Endodermal cell (in vitro differentiated cells): ENCODE measurements around the gene CLEC10A. TPM values are rescaled to one million over a fixed set of nuclear protein-coding genes. Genes with fewer than 3 reads are reported as not detected.
A peak's percentile ranks its signal among the peaks of the same experiment; 100 is the strongest.
"Not testable (repeated sequence)": the region's sequence is repeated elsewhere in the genome, so short reads cannot be mapped to it uniquely, and the experiment has no call there.

Experiments
- DNase-seq: peaks from one replicate; pipeline ENCODE4 v3.0.0-alpha.2; 2017
- H3K27ac ChIP-seq: 2 replicates; pipeline ENCODE4 v1.5.1; 2013; ENCODE audit warnings: mild to moderate bottlenecking, low read depth, low read length, moderate library complexity
- H3K27me3 ChIP-seq: 2 replicates; pipeline ENCODE4 v1.6.1; 2013; ENCODE audit warnings: mild to moderate bottlenecking, low read length, moderate library complexity; ENCODE audit not compliant: insufficient read depth, control insufficient read depth, poor library complexity, severe bottlenecking
- H3K36me3 ChIP-seq: 2 replicates; pipeline ENCODE4 v1.7.0; 2013; ENCODE audit warnings: mild to moderate bottlenecking, low read length, moderate library complexity; ENCODE audit not compliant: control insufficient read depth, insufficient read depth
- H3K4me1 ChIP-seq: one replicate; pipeline ENCODE4 v1.7.0; 2013; ENCODE audit warnings: low read length; ENCODE audit not compliant: control insufficient read depth, insufficient read depth
- H3K4me3 ChIP-seq: 2 replicates; pipeline ENCODE4 v1.5.1; 2013; ENCODE audit warnings: mild to moderate bottlenecking, low read length, moderate library complexity
- H3K9ac ChIP-seq: 2 replicates; pipeline ENCODE4 v1.6.1; 2013; ENCODE audit warnings: mild to moderate bottlenecking, low read length, moderate library complexity; ENCODE audit not compliant: poor library complexity, severe bottlenecking; ENCODE audit errors: extremely low read depth
- H3K9me3 ChIP-seq: 2 replicates; pipeline ENCODE4 v1.6.1; 2013; ENCODE audit warnings: mild to moderate bottlenecking, low read length, moderate library complexity; ENCODE audit not compliant: control insufficient read depth
- H3K27ac Mint-ChIP-seq: 2 replicates; pipeline ENCODE4 v1.8.0; 2020; ENCODE audit warnings: mixed read lengths
- H3K27me3 Mint-ChIP-seq: 2 replicates; pipeline ENCODE4 v1.8.0; 2021; ENCODE audit warnings: mild to moderate bottlenecking, mixed read lengths; ENCODE audit not compliant: insufficient read depth
- H3K36me3 Mint-ChIP-seq: 2 replicates; pipeline ENCODE4 v1.8.0; 2020; ENCODE audit warnings: low read depth, mixed read lengths
- H3K4me1 Mint-ChIP-seq: 2 replicates; pipeline ENCODE4 v1.8.0; 2020; ENCODE audit warnings: mixed read lengths
- H3K4me3 Mint-ChIP-seq: 2 replicates; pipeline ENCODE4 v1.8.0; 2020; ENCODE audit warnings: mild to moderate bottlenecking, moderate library complexity, mixed read lengths
- H3K9me3 Mint-ChIP-seq: 2 replicates; pipeline ENCODE4 v1.8.0; 2020; ENCODE audit warnings: mild to moderate bottlenecking, mixed read lengths
- CTCF ChIP-seq: fragments of 200-600 bp; sonication (generic); conservative IDR thresholded peaks from 2 replicates; pipeline ENCODE4 v1.5.0; 2021; ENCODE audit warnings: antibody characterized with exemption, mild to moderate bottlenecking
- WGBS, 2 experiments: methylation state at CpG; one replicate each; pipeline versions ENCODE4 v1.1.5 to v1.1.7; 2013; ENCODE audit warnings: missing lambda C conversion rate in 2 of 2, mixed read lengths in 1 of 2; ENCODE audit not compliant: insufficient coverage in 1 of 2, insufficient read length in 1 of 2; 5-methylcytosine and 5-hydroxymethylcytosine counted together
- total RNA-seq, 2 donors: library from RNA; stranded (reverse); fragmentation: NEBNext Ultra II Directional in 1 of 2; extraction: Animal tissue kit (Norgen Biotek cat#: 25700) in 1 of 2; gene quantifications; 2 replicates in 1 of 2; 3 replicates in 1 of 2; pipeline ENCODE4 v1.2.1, GENCODE V29; 2021

The CLEC10A gene
- total RNA-seq, 2 donors from 2014 or later = not detected

GRCh38 chr17:7101531-7101930 is 21.5 kb upstream of the CLEC10A start:
- Mint-ChIP-seq H3K4me3 (peak overlapping the region; percentile 4), H3K36me3 (no peaks in the 10 kb centered on the region), H3K27me3 (peaks cover 37% of the 10 kb centered on the region), H3K9me3 (peaks cover 2% of the 10 kb centered on the region), H3K4me1 (no peaks in the 10 kb centered on the region), H3K27ac (no peak overlapping the region)
- Histone ChIP-seq H3K9me3 (no peaks in the 10 kb centered on the region), H3K27ac (no peak overlapping the region), H3K4me3 (no peak overlapping the region), H3K4me1 (no peaks in the 10 kb centered on the region), H3K36me3 (no peaks in the 10 kb centered on the region), H3K9ac (no peak overlapping the region), H3K27me3 (no peaks in the 10 kb centered on the region)
- no peak for DNase-seq
- WGBS, 2 experiments = 92 to 94% methylated on average over 11 to 14 of the region's 14 CpGs
- TF ChIP-seq CTCF = no peak

GRCh38 chr17:7100641-7101379 is 20.8 kb upstream of the CLEC10A start:
- not testable (repeated sequence) for H3K4me3 ChIP-seq, H3K36me3 ChIP-seq, H3K9me3 ChIP-seq, H3K27ac ChIP-seq, H3K27ac Mint-ChIP-seq, H3K9ac ChIP-seq, H3K9me3 Mint-ChIP-seq, H3K4me1 Mint-ChIP-seq, H3K36me3 Mint-ChIP-seq, H3K27me3 ChIP-seq, H3K4me1 ChIP-seq
- peak overlapping the region; percentile 4 for H3K4me3 Mint-ChIP-seq
- peak; percentile 68 for DNase-seq
- WGBS, 2 experiments = 95 to 96% methylated on average over 8 to 47 of the region's 50 CpGs
- H3K27me3 Mint-ChIP-seq = peaks cover 37% of the 10 kb centered on the region

GRCh38 chr17:7098802-7099459 is 18.9 kb upstream of the CLEC10A start:
- no peaks in the 10 kb centered on the region for H3K36me3 Mint-ChIP-seq
- no peak overlapping the region for H3K27ac ChIP-seq
- no peak overlapping the region for H3K9ac ChIP-seq
- H3K4me1 Mint-ChIP-seq = no peaks in the 10 kb centered on the region
- no peaks in the 10 kb centered on the region for H3K9me3 ChIP-seq
- H3K9me3 Mint-ChIP-seq = peaks cover 2% of the 10 kb centered on the region
- H3K4me3 ChIP-seq = no peak overlapping the region
- no peak overlapping the region for H3K27ac Mint-ChIP-seq
- WGBS, 2 experiments = 88 to 93% methylated on average over 7 to 9 of the region's 13 CpGs
- H3K4me3 Mint-ChIP-seq = no peak overlapping the region
- no peaks in the 10 kb centered on the region for H3K27me3 ChIP-seq
- H3K36me3 ChIP-seq = no peaks in the 10 kb centered on the region
- DNase-seq = no peak
- TF ChIP-seq CTCF = no peak
- H3K4me1 ChIP-seq = no peaks in the 10 kb centered on the region
- peaks cover 45% of the 10 kb centered on the region for H3K27me3 Mint-ChIP-seq
